GM21529 (cell line): ENCODE measurements around the gene NEDD4L.

Source experiments
- ATAC-seq: cut with Tn5 transposase; IDR thresholded peaks from one replicate; pipeline ENCODE4 v1.9.1; 2021; ENCODE audit not compliant: unreplicated experiment

The NEDD4L gene

GRCh38 chr18:58205443-58206160, 161.6 kb downstream of the NEDD4L start:
- no peak for ATAC-seq

GRCh38 chr18:58207520-58208152, 163.6 kb downstream of the NEDD4L start:
- ATAC-seq: no peak

GRCh38 chr18:58208207-58208932, 164.3 kb downstream of the NEDD4L start:
- no peak for ATAC-seq

GRCh38 chr18:58209326-58209725, 165.3 kb downstream of the NEDD4L start:
- ATAC-seq: no peak

- no peak for ATAC-seq
Observed at GRCh38 chr18:58211510-58211909, 167.5 kb downstream of the NEDD4L start.

GRCh38 chr18:58212274-58212673, 168.2 kb downstream of the NEDD4L start:
- ATAC-seq: peak; percentile 39

- no peak for ATAC-seq
Observed at GRCh38 chr18:58213440-58213839, 169.4 kb downstream of the NEDD4L start.

- no peak for ATAC-seq
Observed at GRCh38 chr18:58215011-58215410, 171.0 kb downstream of the NEDD4L start.

- ATAC-seq: peak; percentile 63
Observed at GRCh38 chr18:58216071-58216481, 172.1 kb downstream of the NEDD4L start.

GRCh38 chr18:58217052-58217451, 173.0 kb downstream of the NEDD4L start:
- no peak for ATAC-seq

GRCh38 chr18:58218117-58218516, 174.1 kb downstream of the NEDD4L start:
- no peak for ATAC-seq

GRCh38 chr18:58221060-58221725, 177.2 kb downstream of the NEDD4L start:
- ATAC-seq: no peak

GRCh38 chr18:58222432-58223125, 178.6 kb downstream of the NEDD4L start:
- no peak for ATAC-seq

GRCh38 chr18:58223717-58224424, 179.8 kb downstream of the NEDD4L start:
- no peak for ATAC-seq

GRCh38 chr18:58224425-58224750, 180.4 kb downstream of the NEDD4L start:
- ATAC-seq: no peak

- peak; percentile 90 for ATAC-seq
Observed at GRCh38 chr18:58225101-58225500, 181.1 kb downstream of the NEDD4L start.

- no peak for ATAC-seq
Observed at GRCh38 chr18:58226429-58226828, 182.4 kb downstream of the NEDD4L start.

- ATAC-seq: no peak
Observed at GRCh38 chr18:58227361-58227930, 183.4 kb downstream of the NEDD4L start.

GRCh38 chr18:58228176-58228575, 184.2 kb downstream of the NEDD4L start:
- ATAC-seq: no peak

GRCh38 chr18:58228762-58229161, 184.7 kb downstream of the NEDD4L start:
- ATAC-seq: no peak
